ENCODE data around the gene SYNDIG1.
"Not testable (repeated sequence)": the region's sequence is repeated elsewhere in the genome, so short reads cannot be mapped to it uniquely, and the experiment has no call there.

The SYNDIG1 gene

DNA sequence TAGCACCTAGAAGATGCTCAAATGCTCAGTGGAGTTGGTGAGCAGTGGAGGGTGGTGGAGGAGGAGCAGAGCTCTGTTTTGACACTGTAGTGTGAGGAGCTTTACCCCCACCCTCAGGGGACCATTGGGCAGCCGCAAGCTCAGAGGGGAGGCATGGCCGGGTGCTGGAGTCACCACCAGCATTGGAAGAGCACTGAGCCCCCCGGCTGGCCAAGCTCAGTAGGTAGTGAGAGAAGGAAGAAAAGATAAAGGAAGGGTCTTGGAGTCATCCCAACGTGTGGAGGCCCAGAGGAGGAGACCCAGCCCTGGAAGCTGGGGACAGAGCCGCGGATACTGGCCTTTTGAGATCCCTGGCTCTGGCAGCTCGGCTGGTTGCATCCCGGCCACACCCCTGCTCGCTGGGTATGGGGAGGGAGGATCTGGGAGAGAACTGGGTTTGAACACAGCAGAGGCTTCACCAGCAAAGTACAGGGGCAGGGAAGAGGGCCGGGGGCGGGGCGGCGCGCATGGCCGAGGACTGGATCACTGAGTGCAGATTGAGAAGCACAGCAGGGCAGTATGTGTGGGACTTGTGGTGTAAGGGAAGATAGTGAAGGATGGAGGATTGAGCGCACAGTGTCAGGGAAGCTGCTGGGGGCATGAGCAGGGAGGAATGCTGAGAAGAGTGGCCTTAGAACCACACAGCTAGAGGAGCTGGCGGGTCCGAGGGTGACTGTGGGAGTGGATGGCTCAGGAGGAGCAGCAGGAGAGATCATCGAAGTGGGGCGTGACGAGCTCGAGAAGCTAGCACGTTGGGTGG, 24.4 kb downstream of the SYNDIG1 start:
- no peak for FAIRE-seq

- FAIRE-seq, result no peak
Observed at GRCh38 chr20:24494460-24494920, 25.1 kb downstream of the SYNDIG1 start.

- no peak for FAIRE-seq
Observed at GRCh38 chr20:24495266-24495665, 25.8 kb downstream of the SYNDIG1 start.

- no peak for FAIRE-seq
Observed at GRCh38 chr20:24497851-24498250, 28.4 kb downstream of the SYNDIG1 start.

DNA sequence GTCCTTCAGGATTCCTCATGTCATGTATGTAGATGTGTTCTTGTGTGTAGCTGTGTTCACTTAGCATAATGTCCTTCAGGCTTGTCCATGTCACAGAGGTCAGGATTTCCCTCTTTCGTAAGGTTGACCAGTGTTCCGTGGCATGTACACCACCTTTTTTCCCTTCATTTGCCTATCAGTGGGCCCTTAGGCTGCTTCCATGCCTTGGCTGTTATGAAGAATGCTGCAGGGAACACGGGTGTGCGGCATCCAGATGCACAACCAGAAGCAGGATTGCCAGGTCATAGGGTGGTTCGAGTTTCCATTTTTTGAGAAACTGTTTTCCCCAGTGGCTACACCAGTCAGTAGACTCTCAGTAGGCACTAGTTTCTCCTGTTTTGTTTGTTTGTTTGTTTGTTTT, 29.2 kb downstream of the SYNDIG1 start:
- FAIRE-seq, result no peak

- FAIRE-seq, result no peak
Observed at GRCh38 chr20:24499472-24499871, 30.0 kb downstream of the SYNDIG1 start.

DNA sequence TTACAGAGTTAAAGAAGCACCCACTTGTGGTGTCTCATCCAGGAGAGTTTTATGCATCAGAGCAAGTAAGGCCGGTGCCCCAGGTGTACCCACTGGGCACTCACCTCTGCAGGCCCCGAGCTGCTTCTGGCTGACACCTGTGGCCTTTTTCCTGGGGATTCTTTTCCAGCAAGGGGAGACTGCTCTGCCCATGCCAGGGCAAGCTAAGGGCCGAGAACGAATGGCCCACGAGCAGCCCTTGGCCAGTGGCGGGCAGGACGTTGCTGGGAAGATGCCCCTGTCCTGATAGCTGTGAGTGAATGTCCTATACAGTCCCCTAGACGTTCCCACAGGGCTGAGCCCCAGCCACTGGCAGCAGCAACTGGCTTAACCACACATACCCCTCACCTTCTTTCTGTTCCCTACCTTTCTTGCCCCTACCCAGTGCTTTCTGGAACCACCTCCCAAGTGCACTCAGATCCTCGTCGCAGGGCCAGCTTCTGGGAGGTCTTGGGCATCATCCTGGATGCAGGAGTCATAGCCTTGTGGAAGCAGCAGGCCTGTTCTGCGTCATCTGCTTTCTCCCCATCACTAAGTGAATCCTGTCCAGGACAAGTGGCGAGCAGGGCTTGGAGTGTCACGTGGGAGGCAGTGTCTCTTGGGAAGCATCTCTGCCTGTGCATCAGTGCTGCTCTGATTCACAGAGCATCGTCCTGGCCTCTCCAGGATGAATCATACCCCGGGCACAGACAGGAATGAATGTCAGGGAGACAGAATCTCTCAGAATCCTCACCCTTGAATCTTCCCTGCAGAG, 32.5 kb downstream of the SYNDIG1 start:
- no peak for FAIRE-seq

GRCh38 chr20:24502661-24503060, 33.2 kb downstream of the SYNDIG1 start:
- no peak for FAIRE-seq

DNA sequence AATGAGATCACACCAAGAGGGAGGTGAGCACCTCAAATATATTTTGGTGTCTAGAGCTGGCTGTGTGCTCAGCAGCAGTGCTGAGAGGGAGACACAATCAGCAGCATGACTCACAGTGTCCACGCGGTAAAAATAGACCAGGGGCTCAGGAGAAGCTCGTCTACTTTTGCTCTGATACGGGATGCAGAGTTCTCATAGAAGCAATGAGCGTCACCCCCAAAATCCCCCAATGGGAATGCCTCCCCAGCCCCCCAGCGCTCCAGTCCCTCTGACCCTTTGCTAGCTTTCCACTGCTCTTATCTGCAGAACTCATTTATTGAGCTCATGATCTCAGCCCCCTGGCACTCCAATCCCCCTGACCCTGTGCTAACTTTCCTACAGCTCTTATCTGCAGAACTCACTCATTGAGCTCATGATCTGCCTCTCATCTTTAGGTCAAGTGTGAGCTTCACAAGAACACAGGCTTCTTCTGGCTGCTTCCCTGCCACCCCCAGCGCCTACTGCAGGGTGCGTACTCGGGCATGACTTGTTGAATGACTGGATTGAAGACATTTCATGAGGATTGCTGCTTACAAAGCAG, 34.0 kb downstream of the SYNDIG1 start:
- FAIRE-seq, result no peak

GRCh38 chr20:24504331-24505285, 35.2 kb downstream of the SYNDIG1 start:
- FAIRE-seq, result no peak

DNA sequence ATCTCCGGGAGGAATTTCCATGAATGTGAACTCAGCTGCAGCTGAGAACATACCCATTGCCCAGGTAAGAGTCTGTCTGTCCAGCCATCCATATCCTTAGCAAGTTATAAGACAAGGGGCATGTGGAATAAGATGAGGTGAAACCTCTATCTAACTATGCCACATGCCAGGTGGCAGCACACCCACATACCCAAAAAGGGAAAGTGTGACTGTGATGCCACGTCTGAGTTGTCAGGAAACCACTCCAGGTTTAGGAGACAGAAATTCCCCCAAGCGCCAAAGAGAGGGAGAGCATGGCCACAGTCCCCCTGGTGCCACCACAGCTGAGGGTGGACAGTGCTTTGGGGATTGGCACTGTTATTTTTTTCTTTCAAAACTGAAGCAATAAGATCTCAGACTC, 36.7 kb downstream of the SYNDIG1 start:
- no peak for FAIRE-seq

GRCh38 chr20:24506696-24507095, 37.3 kb downstream of the SYNDIG1 start:
- no peak for FAIRE-seq

GRCh38 chr20:24507182-24507853, 37.9 kb downstream of the SYNDIG1 start:
- no peak for FAIRE-seq

- FAIRE-seq, result not testable (repeated sequence)
Observed at GRCh38 chr20:24512441-24512840, 43.0 kb downstream of the SYNDIG1 start.

GRCh38 chr20:24518515-24518914, 49.1 kb downstream of the SYNDIG1 start:
- FAIRE-seq, result no peak

DNA sequence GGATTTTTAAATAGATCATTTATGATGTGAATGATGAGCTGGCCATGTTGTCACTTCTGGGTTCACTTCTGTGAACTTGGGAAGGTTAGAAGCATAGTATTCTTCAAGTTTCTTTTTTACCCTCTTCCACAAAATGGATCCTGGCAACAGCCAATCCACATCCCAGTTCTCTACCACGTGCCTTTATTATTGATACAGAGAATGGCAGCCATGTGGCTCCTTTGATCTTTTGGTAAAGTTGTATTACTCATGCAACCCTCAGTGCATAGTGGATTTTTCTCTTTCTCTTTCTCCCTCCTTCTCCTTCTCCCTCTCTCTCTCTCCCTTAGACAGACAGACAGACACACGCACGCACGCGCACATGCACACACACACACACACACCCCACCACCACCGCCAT, 50.0 kb downstream of the SYNDIG1 start:
- FAIRE-seq, result no peak

DNA sequence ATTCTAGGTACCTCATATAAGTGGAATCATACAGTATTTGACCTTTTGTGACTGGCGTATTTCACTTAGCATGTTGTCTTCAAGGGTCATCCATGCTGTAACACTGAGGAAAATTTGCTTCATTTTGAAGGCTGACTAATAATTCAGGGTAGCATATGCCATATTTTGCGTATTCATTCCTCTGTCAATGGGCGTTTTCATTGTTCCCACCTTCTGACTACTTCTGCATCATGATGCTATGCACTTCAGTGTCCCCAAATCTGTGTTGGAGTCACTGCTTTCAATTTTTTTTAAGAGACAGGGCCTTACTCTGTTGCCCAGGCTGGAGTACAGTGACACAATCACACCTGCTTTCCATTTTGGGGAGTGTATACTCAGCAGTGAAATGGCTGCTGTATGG, 51.6 kb downstream of the SYNDIG1 start:
- FAIRE-seq, result no peak

GRCh38 chr20:24522452-24523330, 53.3 kb downstream of the SYNDIG1 start:
- FAIRE-seq, result no peak

- FAIRE-seq, result no peak
Observed at GRCh38 chr20:24523661-24524060, 54.2 kb downstream of the SYNDIG1 start.

- no peak for FAIRE-seq
Observed at GRCh38 chr20:24528583-24529368, 59.3 kb downstream of the SYNDIG1 start.
